ENCODE measurements around the gene FBLN2. TPM values are rescaled to one million over a fixed set of nuclear protein-coding genes. Genes with fewer than 3 reads are reported as not detected.

FBLN2 gene
- polyA plus RNA-seq, 1 experiment = 248 TPM

DNA sequence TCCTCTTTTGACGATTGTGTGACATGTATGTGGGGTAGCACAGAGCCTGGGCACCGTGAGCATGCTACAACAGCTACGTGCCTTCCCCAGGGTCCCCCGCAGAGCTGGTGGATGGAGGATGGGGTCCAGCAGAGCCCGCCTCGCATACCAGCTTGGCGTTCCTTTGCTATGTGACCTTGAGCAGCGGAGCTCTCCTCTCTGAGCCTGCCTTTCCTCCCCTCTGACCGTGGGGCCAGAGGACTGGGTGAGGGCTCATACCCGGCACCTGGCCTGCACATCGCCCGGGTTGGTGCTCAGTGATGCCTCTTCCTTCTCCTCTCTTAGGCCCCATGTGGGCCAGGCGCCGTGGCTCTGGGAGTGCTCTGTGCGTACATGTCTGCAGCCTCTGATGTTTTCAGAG is 73.4 kb downstream of the FBLN2 start:
- peaks cover 57% of the 10 kb centered on the region for H3K36me3 ChIP-seq (ENCODE audit: control insufficient read depth, insufficient read depth, low read length)
- TF ChIP-seq, protein P1, sequence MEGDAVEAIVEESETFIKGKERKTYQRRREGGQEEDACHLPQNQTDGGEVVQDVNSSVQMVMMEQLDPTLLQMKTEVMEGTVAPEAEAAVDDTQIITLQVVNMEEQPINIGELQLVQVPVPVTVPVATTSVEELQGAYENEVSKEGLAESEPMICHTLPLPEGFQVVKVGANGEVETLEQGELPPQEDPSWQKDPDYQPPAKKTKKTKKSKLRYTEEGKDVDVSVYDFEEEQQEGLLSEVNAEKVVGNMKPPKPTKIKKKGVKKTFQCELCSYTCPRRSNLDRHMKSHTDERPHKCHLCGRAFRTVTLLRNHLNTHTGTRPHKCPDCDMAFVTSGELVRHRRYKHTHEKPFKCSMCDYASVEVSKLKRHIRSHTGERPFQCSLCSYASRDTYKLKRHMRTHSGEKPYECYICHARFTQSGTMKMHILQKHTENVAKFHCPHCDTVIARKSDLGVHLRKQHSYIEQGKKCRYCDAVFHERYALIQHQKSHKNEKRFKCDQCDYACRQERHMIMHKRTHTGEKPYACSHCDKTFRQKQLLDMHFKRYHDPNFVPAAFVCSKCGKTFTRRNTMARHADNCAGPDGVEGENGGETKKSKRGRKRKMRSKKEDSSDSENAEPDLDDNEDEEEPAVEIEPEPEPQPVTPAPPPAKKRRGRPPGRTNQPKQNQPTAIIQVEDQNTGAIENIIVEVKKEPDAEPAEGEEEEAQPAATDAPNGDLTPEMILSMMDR (IDR thresholded peaks at IDR 0.05; ENCODE audit: insufficient read depth, low read depth, low read length) = no peak
- no peak overlapping the region for H3K4me3 ChIP-seq (ENCODE audit: low read depth, low read length)
- ChIA-PET POLR2A (no interaction called here), CTCF (interaction anchor here (1.3 to 3.0 kb wide), 5 partner anchors 10 to 127 kb away, joined by 3 to 17 read pairs (median 8); no protein-coding TSS in a partner anchor)
- no peak for DNase-seq (ENCODE audit: low read depth)
- no peaks in the 10 kb centered on the region for H3K27me3 ChIP-seq (ENCODE audit: control insufficient read depth, insufficient read depth, low read length)

DNA sequence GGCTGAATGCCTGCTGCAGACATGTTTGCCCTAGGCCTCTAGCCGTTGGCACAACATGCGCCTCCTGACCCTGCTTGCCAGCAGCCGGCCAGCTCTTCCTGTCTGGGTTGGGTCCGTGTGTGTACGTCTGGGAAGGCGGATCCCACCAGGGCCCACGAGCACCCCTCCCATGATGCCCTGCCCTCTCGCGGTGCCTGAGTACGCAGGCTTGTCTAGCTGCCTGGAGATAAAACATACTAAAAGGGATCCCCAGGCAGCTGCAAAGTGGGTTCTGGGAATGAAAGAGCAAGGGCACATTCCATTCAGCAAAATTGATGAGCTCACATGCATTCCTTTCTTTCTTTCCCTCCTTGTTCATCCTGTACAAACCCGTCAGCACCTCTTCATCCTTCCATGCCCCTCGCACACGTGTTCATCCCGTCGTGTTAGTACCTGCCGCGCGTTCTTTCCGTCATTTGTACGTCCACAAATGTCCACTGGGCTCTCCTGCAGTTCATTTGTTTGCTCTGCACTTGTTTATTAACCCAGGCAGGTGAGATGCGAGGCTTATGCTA is 74.3 kb downstream of the FBLN2 start:
- H3K4me3 ChIP-seq (ENCODE audit: low read depth, low read length) = no peak overlapping the region
- no peak for DNase-seq (ENCODE audit: low read depth)
- ChIA-PET POLR2A (no interaction called here), CTCF (interaction anchor here (1.3 to 3.0 kb wide), 4 partner anchors 25 to 128 kb away, joined by 7 to 17 read pairs (median 8); no protein-coding TSS in a partner anchor)
- no peaks in the 10 kb centered on the region for H3K27me3 ChIP-seq (ENCODE audit: control insufficient read depth, insufficient read depth, low read length)
- TF ChIP-seq, protein P1 (IDR thresholded peaks at IDR 0.05; ENCODE audit: insufficient read depth, low read depth, low read length) = no peak
- peaks cover 55% of the 10 kb centered on the region for H3K36me3 ChIP-seq (ENCODE audit: control insufficient read depth, insufficient read depth, low read length)

- ChIA-PET POLR2A (no interaction called here), CTCF (interaction anchor here (3.0 kb wide), 1 partner anchor 129 kb away, joined by 17 read pairs; no protein-coding TSS in a partner anchor)
- no peak for DNase-seq (ENCODE audit: low read depth)
These were observed 75.1 kb downstream of the FBLN2 start for GRCh38 chr3:13624021-13624420.

GRCh38 chr3:13624671-13625125 is 75.8 kb downstream of the FBLN2 start:
- ChIA-PET POLR2A (no interaction called here), CTCF (no interaction called here)
- Histone ChIP-seq H3K4me3 (ENCODE audit: low read depth, low read length) (no peak overlapping the region), H3K27me3 (ENCODE audit: control insufficient read depth, insufficient read depth, low read length) (no peaks in the 10 kb centered on the region), H3K36me3 (ENCODE audit: control insufficient read depth, insufficient read depth, low read length) (peaks cover 54% of the 10 kb centered on the region)
- DNase-seq (ENCODE audit: low read depth) = no peak
- TF ChIP-seq, protein P1 (IDR thresholded peaks at IDR 0.05; ENCODE audit: insufficient read depth, low read depth, low read length) = no peak

More at GRCh38 chr3:13624021-13624420, 75.1 kb downstream of the FBLN2 start:
- Histone ChIP-seq H3K4me3 (ENCODE audit: low read depth, low read length) (no peak overlapping the region), H3K27me3 (ENCODE audit: control insufficient read depth, insufficient read depth, low read length) (no peaks in the 10 kb centered on the region), H3K36me3 (ENCODE audit: control insufficient read depth, insufficient read depth, low read length) (peaks cover 56% of the 10 kb centered on the region)
- TF ChIP-seq, protein P1 (IDR thresholded peaks at IDR 0.05; ENCODE audit: insufficient read depth, low read depth, low read length) = no peak

- TF ChIP-seq, protein P1 (IDR thresholded peaks at IDR 0.05; ENCODE audit: insufficient read depth, low read depth, low read length) = no peak
- ChIA-PET POLR2A (no interaction called here), CTCF (interaction anchor here (2.7 kb wide), 1 partner anchor 130 kb away, joined by 9 read pairs; no protein-coding TSS in a partner anchor)
- no peaks in the 10 kb centered on the region for H3K27me3 ChIP-seq (ENCODE audit: control insufficient read depth, insufficient read depth, low read length)
- no peak overlapping the region for H3K4me3 ChIP-seq (ENCODE audit: low read depth, low read length)
- H3K36me3 ChIP-seq (ENCODE audit: control insufficient read depth, insufficient read depth, low read length) = peaks cover 51% of the 10 kb centered on the region
- no peak for DNase-seq (ENCODE audit: low read depth)
These were observed 77.5 kb downstream of the FBLN2 start for GRCh38 chr3:13626396-13626795.
